Motor neuron (in vitro differentiated cells): Measurements from ENCODE around the gene RNF220. TPM values are rescaled to one million over a fixed set of nuclear protein-coding genes. Genes with fewer than 3 reads are reported as not detected.
"Not testable (repeated sequence)": the region's sequence is repeated elsewhere in the genome, so short reads cannot be mapped to it uniquely, and the experiment has no call there.

Experiments
- ATAC-seq, 8 experiments: fragments of 200-7000 bp; cut with Tn5 transposase; replicated peaks in 6 of 8; 2 replicates each; pipeline ENCODE4 v1.8.0; 2021; ENCODE audit warnings: mild to moderate bottlenecking in 8 of 8, moderate library complexity in 8 of 8
- H3K27ac ChIP-seq, 2 donors: fragments of 250-450 bp; sonication (Bioruptor Pico); 2 replicates each; pipeline ENCODE4 v1.9.0; 2021; ENCODE audit warnings: antibody characterized with exemption in 2 of 2, mild to moderate bottlenecking in 2 of 2, moderate library complexity in 1 of 2
- H3K4me1 ChIP-seq, 2 donors: fragments of 250-450 bp; sonication (Bioruptor Pico); replicated peaks in 1 of 2; 2 replicates each; pipeline ENCODE4 v1.6.1; 2021; ENCODE audit warnings: antibody characterized with exemption in 2 of 2, mild to moderate bottlenecking in 2 of 2, moderate library complexity in 1 of 2
- H3K4me3 ChIP-seq, 5 donors: fragments of 250-450 bp; sonication (Bioruptor Pico); 2 replicates each; pipeline ENCODE4 v1.9.0; 2021; ENCODE audit warnings: antibody characterized with exemption in 5 of 5, mild to moderate bottlenecking in 5 of 5, moderate library complexity in 4 of 5
- WGBS, 10 experiments: fragments of 450-650 bp; shearing (Covaris generic); methylation state at CpG; one replicate each; pipeline ENCODE4 v1.0.0; 2022; 5-methylcytosine and 5-hydroxymethylcytosine counted together
- in situ Hi-C, 9 experiments: fragments of 400-800 bp; cut with MboI; loops; one replicate each; pipeline ENCODE4 v1.15.0; 2021; ENCODE audit warnings: low sequenced_read_pairs in 9 of 9, low pct_unique_long_range_greater_than_20kb in 2 of 9; ENCODE audit not compliant: unreplicated experiment in 9 of 9
- total RNA-seq, 8 experiments: library from RNA; unstranded; fragments of 300-600 nt; gene quantifications; 2 replicates each; pipeline versions ENCODE4 v1.2.3 to v1.2.4, GENCODE V29; 2022

The RNF220 gene
- total RNA-seq, 8 experiments from 2014 or later: 47.3 to 134 (median 92.0) TPM

DNA sequence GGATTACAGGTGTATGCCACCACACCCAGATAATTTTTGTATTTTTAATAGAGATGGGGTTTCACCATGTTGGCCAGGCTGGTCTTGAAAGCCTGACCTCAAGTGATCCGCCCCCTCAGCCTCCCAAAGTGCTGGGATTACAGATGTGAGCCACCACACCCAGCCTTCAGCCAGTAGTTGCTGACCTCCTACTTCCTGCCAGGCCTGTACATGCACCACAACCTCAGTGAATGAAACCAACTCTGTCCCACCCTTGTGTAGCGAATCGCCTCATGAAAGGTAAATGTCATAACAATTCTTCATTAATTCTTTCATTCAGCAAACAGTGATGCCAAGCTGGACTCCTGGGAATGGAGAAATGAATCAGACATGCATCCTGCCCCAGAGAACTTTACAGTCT is 155.6 kb downstream of the RNF220 start:
- in situ Hi-C loops, ATAC-seq, H3K27ac ChIP-seq, H3K4me3 ChIP-seq: not testable (repeated sequence)
- 60 to 100% (median 87%) methylated on average over 1 to 3 of the region's 3 CpGs; no CpG with 5 or more reads in 3 of the 10 experiments for WGBS, 10 experiments
- H3K4me1 ChIP-seq: peaks cover 24 to 33% of the 10 kb centered on the region in 2 donors

DNA sequence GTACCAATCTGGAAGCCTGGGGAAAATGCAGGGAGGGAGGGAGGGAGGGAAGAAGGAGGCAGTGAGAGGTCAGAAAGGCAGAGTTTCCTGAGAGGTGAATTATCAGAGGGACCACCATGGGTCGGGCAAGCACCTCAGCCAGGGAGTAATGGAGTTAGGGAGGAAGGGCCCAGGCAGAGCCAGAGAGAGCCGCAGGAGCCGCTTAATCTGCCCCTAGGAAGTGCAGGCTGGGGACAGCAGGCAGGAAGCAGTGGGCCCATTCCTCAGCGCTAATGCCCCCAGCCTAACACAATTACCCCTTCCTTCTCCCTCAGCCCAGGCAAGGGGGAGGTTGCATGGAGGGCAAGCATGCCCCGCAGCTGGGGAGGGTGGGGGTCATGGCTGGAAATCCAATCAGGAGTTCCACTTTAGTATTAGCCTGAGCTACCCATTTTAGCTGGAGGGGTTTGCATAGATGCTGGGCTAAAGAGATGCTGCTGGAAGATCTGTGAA is 160.2 kb downstream of the RNF220 start:
- H3K4me1 ChIP-seq: peaks cover 18 to 38% of the 10 kb centered on the region in 2 donors
- H3K27ac ChIP-seq: peak overlapping the region; percentile 55 to 61
- 20 to 40% methylated on average over 1 to 2 of the region's 5 CpGs; no CpG with 5 or more reads in 8 of the 10 experiments for WGBS, 10 experiments
- in situ Hi-C loops: no loop called here
- peak in 5 of 8 experiments; percentile 21 to 56 (median 40) for ATAC-seq
- no peak overlapping the region for H3K4me3 ChIP-seq

DNA sequence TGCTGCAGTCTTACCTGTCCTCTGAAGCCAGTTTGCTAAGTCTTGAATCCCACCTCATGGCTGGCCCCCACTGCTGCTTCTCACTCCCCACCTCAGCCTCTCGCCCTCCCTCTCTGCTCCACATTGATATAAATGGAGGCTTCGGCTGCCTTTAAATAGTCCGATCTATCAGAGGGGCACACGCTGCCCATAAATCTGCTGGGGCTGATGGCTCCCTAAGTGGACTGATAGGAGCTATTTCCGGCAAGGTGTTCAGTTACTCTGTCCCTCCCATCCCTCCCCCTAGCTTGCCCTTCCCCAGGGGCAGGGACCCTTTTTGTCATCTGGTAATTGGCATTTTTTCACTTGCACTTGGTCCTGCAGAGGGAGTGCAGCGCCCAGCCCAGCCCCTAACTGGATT is 160.8 kb downstream of the RNF220 start:
- 0 to 94% (median 66%) methylated on average over 2 to 5 of the region's 6 CpGs; no CpG with 5 or more reads in 6 of the 10 experiments for WGBS, 10 experiments
- H3K4me1 ChIP-seq: peaks cover 18 to 39% of the 10 kb centered on the region in 2 donors
- peak overlapping the region; percentile 55 to 61 for H3K27ac ChIP-seq
- no peak overlapping the region for H3K4me3 ChIP-seq
- ATAC-seq: peak in 5 of 8 experiments; percentile 57 to 86 (median 73)
- in situ Hi-C loops: no loop called here

DNA sequence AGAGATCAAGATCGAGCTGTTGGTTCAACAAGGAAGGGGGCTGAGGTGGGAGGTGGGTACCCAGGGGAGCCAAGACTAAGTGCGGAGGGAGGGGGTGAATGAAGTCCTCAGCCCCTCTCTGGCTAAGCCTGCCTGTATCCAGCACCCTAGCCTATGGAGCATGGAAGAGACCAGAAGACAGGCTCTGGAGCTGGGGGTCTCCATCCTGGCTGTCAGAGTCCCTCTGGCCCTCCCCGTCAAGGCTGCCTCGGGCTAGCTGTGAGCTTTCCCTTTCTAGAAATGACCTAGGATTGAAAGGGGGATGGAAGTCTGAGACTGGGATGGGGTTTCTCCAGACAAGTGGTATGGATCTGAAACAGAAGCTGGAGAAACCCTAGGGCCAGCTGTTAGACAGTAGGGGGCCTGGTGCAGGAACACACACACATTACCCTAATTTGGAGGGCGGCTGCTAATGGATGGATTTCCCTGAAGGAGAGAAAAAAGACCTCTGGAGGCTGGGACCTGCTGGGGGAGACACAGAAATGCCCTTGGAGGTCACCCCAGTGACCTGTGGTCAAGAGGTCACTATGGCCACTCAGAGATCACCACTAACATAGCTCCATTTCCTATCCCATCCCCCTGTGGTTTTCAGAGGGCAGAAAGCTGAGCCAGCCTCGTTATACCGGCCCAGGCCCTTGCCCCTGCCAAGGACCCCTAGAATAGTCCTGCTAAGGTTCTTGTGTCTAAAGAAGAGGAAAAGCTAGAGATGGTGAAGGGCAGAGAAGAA is 161.4 kb downstream of the RNF220 start:
- peak in 5 of 8 experiments; percentile 12 to 49 (median 44) for ATAC-seq
- Histone ChIP-seq H3K4me1 (peaks cover 18 to 39% of the 10 kb centered on the region in 2 donors), H3K4me3 (no peak overlapping the region), H3K27ac (peak overlapping the region; percentile 5 to 28)
- whole genome bisulfite sequencing, 10 experiments: 28 to 93% (median 51%) methylated on average over 2 to 5 of the region's 7 CpGs; no CpG with 5 or more reads in 5 of the 10 experiments
- in situ Hi-C loops: no loop called here

DNA sequence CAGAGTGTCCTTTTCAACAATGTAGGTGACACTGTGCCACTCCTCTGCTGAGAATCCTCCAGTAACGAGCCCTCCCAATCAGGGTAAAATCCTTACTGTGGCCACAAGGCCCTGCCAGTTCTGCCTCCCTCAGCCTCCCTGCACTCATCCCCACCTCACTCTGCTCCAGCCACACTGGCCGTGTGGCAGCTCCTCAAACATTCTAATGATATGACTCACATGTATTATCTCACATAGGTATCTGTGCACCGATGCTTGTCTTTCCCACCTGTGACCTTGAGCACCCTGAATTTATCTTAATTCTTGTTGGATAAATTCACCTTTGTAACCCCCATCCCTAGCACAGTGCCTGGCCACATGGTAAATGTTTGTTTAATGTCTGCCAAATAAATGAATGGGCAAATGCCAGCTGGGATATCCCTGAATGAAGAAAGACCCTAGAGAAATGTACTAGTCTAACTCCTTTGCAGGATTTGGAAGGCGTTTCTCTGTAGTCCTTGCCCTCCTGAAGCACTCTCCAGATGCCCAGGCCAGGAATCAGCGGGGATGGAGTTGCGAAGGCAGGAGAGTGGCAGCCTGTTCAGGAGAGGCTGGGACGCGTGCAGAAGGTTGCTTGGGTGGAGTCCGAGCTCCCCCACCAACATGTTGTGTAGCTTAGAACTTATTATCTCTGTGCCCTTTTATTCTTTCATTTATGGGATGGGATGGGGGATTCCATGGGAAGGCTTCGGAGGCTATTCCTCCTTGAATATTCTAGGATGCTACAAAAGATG is 163.3 kb downstream of the RNF220 start:
- H3K4me1 ChIP-seq: peaks cover 18 to 39% of the 10 kb centered on the region in 2 donors
- ATAC-seq: peak in 1 of 8 experiments; percentile 27
- no peak overlapping the region for H3K4me3 ChIP-seq
- 21 to 94% (median 87%) methylated on average over 2 to 10 of the region's 10 CpGs; no CpG with 5 or more reads in 2 of the 10 experiments for WGBS, 10 experiments
- in situ Hi-C loops: no loop called here
- no peak overlapping the region for H3K27ac ChIP-seq

DNA sequence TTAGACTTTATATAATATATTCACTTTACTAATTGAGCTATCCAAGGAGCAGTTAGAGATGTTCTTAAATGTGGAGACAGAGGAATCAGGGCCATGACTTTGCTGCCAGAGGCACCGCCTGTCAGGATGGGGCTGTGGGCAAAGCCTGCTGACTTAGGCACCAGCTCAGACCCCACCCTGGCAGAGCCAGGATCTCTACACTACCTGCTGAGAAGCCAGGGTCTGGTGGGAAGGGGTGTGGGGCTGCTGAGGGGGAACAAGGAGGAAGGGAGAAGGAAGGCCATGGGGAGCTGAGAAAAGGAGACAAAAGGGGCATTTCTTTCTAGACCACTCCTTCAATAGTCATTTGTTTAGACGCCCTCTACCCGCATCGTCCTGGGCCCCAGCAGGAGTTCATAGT is 164.4 kb downstream of the RNF220 start:
- in situ Hi-C loops: no loop called here

DNA sequence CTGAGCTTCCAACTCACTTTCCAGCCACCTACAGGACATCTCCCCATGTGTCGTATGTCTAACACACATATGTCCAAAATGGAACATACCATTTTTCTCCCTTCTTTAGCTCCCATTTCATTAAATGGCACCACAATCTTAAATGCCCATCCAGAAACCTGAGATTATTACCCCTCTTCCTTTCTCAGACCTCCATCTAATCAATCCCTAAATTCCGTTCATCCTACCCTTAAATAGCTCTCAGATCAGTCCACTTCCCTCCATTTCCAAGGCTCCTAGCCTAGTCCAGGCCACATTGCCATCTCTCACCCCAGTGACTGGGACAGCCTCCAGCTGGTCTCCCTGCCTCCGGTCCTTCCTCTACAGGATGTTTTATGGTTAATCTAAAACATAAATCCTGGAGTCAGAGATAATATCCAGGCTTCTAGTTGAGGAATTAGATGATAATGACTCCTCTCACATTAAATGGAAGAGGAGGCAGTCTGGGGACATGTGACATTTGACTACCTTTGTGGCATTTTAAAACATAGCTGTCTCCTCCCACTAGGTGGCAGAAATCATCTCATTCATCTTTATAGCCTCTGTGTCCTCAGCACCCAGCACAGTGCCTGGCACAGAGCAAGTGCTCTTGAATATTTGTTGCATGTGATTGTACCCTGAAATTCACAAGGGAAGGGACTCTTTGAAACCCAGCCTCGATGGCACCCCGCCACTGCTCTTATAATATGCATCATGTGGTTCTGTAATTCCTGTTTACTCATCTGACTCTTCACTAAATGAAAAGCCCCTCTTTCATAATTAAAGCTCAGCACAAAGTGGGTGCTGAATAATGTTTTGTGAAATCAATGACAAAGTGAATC is 166.9 kb downstream of the RNF220 start:
- WGBS, 10 experiments: 15 to 100% (median 82%) methylated on average over 1 to 5 of the region's 5 CpGs
- peaks cover 19 to 22% of the 10 kb centered on the region in 2 donors for H3K4me1 ChIP-seq
- in situ Hi-C loops: no loop called here
- no peak overlapping the region for H3K4me3 ChIP-seq
- peak in 6 of 8 experiments; percentile 16 to 60 (median 35) for ATAC-seq
- H3K27ac ChIP-seq: no peak overlapping the region

More for the DNA sequence above, 164.4 kb downstream of the RNF220 start:
- Histone ChIP-seq H3K4me3 (no peak overlapping the region), H3K4me1 (peaks cover 22 to 40% of the 10 kb centered on the region in 2 donors), H3K27ac (no peak overlapping the region)
- ATAC-seq: no peak
- WGBS, 10 experiments: 63 to 100% (median 86%) methylated on average over 1 to 3 of the region's 4 CpGs; no CpG with 5 or more reads in 4 of the 10 experiments

DNA sequence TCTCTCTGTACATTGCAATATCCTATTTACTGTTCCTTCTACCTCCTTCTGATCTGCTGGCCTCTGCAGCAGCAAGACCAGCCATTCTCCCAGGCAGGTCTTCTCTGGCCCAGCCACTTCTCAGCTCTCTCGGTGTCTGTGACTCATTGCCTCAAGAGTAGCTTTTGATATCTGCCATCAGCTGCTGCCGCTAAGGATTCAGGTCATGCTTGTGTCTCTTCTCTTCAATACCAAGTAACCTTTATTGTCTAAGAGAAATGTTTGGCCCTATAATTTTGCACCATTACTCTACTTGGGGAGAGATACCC is 167.5 kb downstream of the RNF220 start:
- Histone ChIP-seq H3K4me3 (no peak overlapping the region), H3K27ac (no peak overlapping the region), H3K4me1 (peaks cover 22 to 25% of the 10 kb centered on the region in 2 donors)
- 60 to 100% (median 90%) methylated on average over 1 to 2 of the region's 2 CpGs; no CpG with 5 or more reads in 4 of the 10 experiments for WGBS, 10 experiments
- in situ Hi-C loops: no loop called here
- ATAC-seq: no peak

DNA sequence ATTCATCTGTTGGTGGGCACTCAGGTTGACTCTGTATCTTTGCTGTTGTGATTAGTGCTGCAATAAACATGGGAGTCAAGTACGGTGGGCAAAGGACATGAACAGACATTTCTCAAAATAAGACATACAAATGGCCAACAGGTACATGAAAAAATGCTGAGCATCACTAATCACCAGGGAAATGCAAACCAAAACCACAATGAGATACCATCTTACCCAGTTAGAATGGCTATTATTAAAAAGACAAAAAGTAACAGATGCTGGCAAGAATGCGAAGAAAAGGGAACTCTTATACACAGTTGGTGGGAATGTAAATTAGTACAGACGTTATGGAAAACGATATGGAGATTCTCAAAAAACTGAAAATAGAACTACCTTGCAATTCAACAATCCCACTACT is 170.3 kb downstream of the RNF220 start:
- H3K27ac ChIP-seq: no peak overlapping the region
- in situ Hi-C loops: loop anchor here in 3 of 9 experiments (25.0 kb wide), 1 partner anchor 188 kb away; no protein-coding TSS in a partner anchor
- H3K4me3 ChIP-seq: no peak overlapping the region
- H3K4me1 ChIP-seq: peaks cover 12 to 26% of the 10 kb centered on the region in 2 donors
- ATAC-seq: no peak
- 24 to 100% (median 67%) methylated on average over 1 to 4 of the region's 4 CpGs; no CpG with 5 or more reads in 1 of the 10 experiments for WGBS, 10 experiments

DNA sequence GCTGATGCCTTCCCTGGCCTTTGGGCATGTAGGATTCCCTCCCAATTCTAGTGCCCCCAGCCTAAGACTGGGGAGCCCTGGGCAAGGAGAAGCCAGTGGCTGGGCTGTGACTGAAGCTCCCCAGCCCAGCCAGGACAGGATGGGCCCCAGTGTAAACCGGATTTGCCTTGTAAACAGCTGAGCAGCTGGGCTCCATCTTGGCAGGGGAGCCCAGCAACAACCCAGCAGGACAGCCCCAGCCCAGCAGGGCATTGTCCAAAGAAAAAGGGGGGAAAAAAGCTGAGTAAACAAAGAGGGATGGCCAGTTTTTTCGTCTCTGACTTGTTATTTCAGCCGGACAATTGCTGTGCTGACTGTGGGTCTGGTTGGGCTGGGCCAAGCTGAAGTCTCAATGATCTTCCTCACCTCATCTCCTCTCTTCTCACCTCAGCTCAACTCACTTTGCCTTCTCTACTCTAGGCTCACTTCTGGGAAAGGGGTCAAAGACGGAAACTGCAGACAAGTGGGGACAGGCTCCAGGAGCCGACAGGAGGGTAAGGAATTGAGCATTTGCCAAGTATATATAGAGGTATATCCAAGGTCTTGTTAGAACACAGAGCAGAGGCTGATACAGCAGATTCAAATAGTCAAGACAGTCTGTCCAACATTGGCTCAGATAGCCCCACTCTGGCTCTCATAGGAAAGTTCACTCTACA is 171.5 kb downstream of the RNF220 start:
- 0 to 64% (median 55%) methylated on average over 1 to 5 of the region's 5 CpGs; no CpG with 5 or more reads in 4 of the 10 experiments for WGBS, 10 experiments
- Histone ChIP-seq H3K4me1 (peaks cover 11 to 26% of the 10 kb centered on the region in 2 donors), H3K4me3 (no peak overlapping the region), H3K27ac (peak overlapping the region in 1 of 2 donors; percentile 42)
- peak in 5 of 8 experiments; percentile 67 to 97 (median 84) for ATAC-seq
- in situ Hi-C loops: loop anchor here in 3 of 9 experiments (25.0 kb wide), 1 partner anchor 189 kb away; no protein-coding TSS in a partner anchor

DNA sequence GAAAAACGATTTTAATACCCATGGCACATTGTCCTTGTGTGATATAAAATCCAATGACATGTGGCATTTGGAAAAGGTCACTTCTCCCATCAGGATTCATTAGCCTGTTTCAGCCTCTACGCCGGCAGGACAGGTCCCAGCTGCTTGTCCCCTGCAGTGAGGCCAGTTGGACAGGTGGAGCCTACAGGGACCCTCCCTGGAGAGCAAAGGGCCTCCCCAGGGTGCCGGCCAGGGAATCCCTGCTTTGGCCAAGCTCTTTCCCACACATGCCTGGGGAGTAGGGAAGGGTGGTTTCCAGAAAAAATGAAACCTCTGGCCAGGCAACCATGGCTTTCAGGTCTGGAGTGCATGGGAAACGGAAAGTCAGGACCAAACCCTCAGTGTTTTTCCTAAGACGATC is 176.2 kb downstream of the RNF220 start:
- H3K4me1 ChIP-seq: peaks cover under 1 to 20% of the 10 kb centered on the region in 2 donors
- no peak overlapping the region for H3K27ac ChIP-seq

More for the DNA sequence above, 176.2 kb downstream of the RNF220 start:
- no peak for ATAC-seq
- 0 to 100% (median 73%) methylated on average over 1 to 5 of the region's 6 CpGs; no CpG with 5 or more reads in 3 of the 10 experiments for WGBS, 10 experiments
- in situ Hi-C loops: loop anchor here in 3 of 9 experiments (25.0 kb wide), 1 partner anchor 194 kb away; no protein-coding TSS in a partner anchor
- H3K4me3 ChIP-seq: no peak overlapping the region
